Measurements from ENCODE around the gene PPP6C.

DNA sequence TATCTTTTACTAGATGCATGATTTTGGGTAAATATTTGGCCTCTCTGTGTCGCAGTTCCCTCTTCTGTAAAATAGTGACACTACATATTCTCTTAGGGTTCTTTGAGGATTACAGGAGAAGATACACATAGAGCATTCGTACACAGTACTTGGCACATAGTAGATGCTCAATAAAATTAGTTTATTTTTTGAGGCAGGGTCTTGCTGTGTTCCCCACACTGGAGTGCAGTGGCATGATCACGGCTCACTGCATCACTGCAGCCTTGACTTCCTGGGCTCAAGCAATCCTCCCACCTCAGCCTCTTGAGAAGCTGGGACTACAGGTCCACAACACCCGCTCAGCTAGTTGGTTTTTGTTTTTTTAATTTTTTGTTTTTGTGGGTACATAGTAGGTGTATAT lies 47.9 kb downstream of the PPP6C start:
- TF ChIP-seq SUZ12 (IDR thresholded peaks at IDR 0.05; ENCODE audit: extremely low read depth, insufficient read depth, insufficient read length) (no peak), ZNF274 (IDR thresholded peaks at IDR 0.05; ENCODE audit: low read depth, low read length) (no peak)

Measured in NT2/D1 (cell line).